ENCODE measurements around the gene OSBPL2.

OSBPL2 gene

GRCh38 chr20:62297449-62298227, 59.3 kb downstream of the OSBPL2 start:
- in situ Hi-C loops (cut with MboI; ENCODE audit: low sequenced_read_pairs), result no loop called here

- in situ Hi-C loops (cut with MboI; ENCODE audit: low sequenced_read_pairs), result no loop called here
These were observed 60.4 kb downstream of the OSBPL2 start for GRCh38 chr20:62298577-62299249.

- in situ Hi-C loops (cut with MboI; ENCODE audit: low sequenced_read_pairs), result no loop called here
These were observed 61.4 kb downstream of the OSBPL2 start for GRCh38 chr20:62299666-62300236.

GRCh38 chr20:62300319-62300718, 62.0 kb downstream of the OSBPL2 start:
- in situ Hi-C loops (cut with MboI; ENCODE audit: low sequenced_read_pairs), result no loop called here

GRCh38 chr20:62301111-62301668, 62.9 kb downstream of the OSBPL2 start:
- in situ Hi-C loops (cut with MboI; ENCODE audit: low sequenced_read_pairs), result no loop called here

- in situ Hi-C loops (cut with MboI; ENCODE audit: low sequenced_read_pairs), result no loop called here
These were observed 63.5 kb downstream of the OSBPL2 start for GRCh38 chr20:62301773-62302340.

GRCh38 chr20:62302341-62303061, 64.2 kb downstream of the OSBPL2 start, which contains the start of gene ADRM1:
TSS of gene ADRM1 (plus strand) at chr20:62302997. CDS start at chr20:62303569, 572 bp downstream.
- in situ Hi-C loops (cut with MboI; ENCODE audit: low sequenced_read_pairs), result no loop called here

GRCh38 chr20:62303062-62303339, 64.7 kb downstream of the OSBPL2 start:
- in situ Hi-C loops (cut with MboI; ENCODE audit: low sequenced_read_pairs), result no loop called here

GRCh38 chr20:62303340-62304226, 65.3 kb downstream of the OSBPL2 start:
- in situ Hi-C loops (cut with MboI; ENCODE audit: low sequenced_read_pairs), result no loop called here

GRCh38 chr20:62304331-62305148, 66.2 kb downstream of the OSBPL2 start:
- in situ Hi-C loops (cut with MboI; ENCODE audit: low sequenced_read_pairs), result no loop called here

GRCh38 chr20:62305149-62305764, 66.9 kb downstream of the OSBPL2 start:
- in situ Hi-C loops (cut with MboI; ENCODE audit: low sequenced_read_pairs), result no loop called here

- in situ Hi-C loops (cut with MboI; ENCODE audit: low sequenced_read_pairs), result no loop called here
These were observed 67.6 kb downstream of the OSBPL2 start for GRCh38 chr20:62305765-62306413.

GRCh38 chr20:62306414-62307187, 68.3 kb downstream of the OSBPL2 start:
- in situ Hi-C loops (cut with MboI; ENCODE audit: low sequenced_read_pairs), result no loop called here

- in situ Hi-C loops (cut with MboI; ENCODE audit: low sequenced_read_pairs), result no loop called here
These were observed 69.1 kb downstream of the OSBPL2 start for GRCh38 chr20:62307226-62308101.

- in situ Hi-C loops (cut with MboI; ENCODE audit: low sequenced_read_pairs), result no loop called here
These were observed 69.9 kb downstream of the OSBPL2 start for GRCh38 chr20:62308102-62308822.

All from hTERT RPE-1 (cell line).